Effector memory CD8-positive, alpha-beta T cell (primary cell): ENCODE data around the gene B3GNT7.
"Not testable (repeated sequence)": the region's sequence is repeated elsewhere in the genome, so short reads cannot be mapped to it uniquely, and the experiment has no call there.

Source experiments
- ATAC-seq: fragments of 150-1000 bp; cut with Tn5 transposase; replicated peaks from 2 replicates; pipeline ENCODE4 v1.10.0; 2021; ENCODE audit warnings: mild to moderate bottlenecking, moderate library complexity
- DNase-seq, 3 experiments: peaks; one replicate each; pipeline ENCODE4 v3.0.0; 2021
- H3K27ac Mint-ChIP-seq, 2 donors: one replicate each; pipeline ENCODE4 v1.8.0; 2022; ENCODE audit warnings: mild to moderate bottlenecking in 2 of 2, mixed read lengths in 2 of 2, moderate library complexity in 2 of 2
- H3K27me3 Mint-ChIP-seq, 2 donors: one replicate each; pipeline ENCODE4 v1.8.0; 2022; ENCODE audit warnings: mixed read lengths in 2 of 2
- H3K36me3 Mint-ChIP-seq: one replicate; pipeline ENCODE4 v1.8.0; 2022; ENCODE audit warnings: mild to moderate bottlenecking, moderate library complexity, mixed read lengths; ENCODE audit not compliant: insufficient read depth
- H3K4me1 Mint-ChIP-seq, 2 donors: one replicate each; pipeline ENCODE4 v1.8.0; 2022; ENCODE audit warnings: low read depth in 2 of 2, mixed read lengths in 2 of 2
- H3K4me3 Mint-ChIP-seq, 2 donors: one replicate each; pipeline ENCODE4 v1.8.0; 2022; ENCODE audit warnings: mild to moderate bottlenecking in 2 of 2, mixed read lengths in 2 of 2, moderate library complexity in 2 of 2
- H3K9me3 Mint-ChIP-seq, 2 donors: one replicate each; pipeline ENCODE4 v1.8.0; 2022; ENCODE audit warnings: mixed read lengths in 2 of 2

B3GNT7 gene

DNA sequence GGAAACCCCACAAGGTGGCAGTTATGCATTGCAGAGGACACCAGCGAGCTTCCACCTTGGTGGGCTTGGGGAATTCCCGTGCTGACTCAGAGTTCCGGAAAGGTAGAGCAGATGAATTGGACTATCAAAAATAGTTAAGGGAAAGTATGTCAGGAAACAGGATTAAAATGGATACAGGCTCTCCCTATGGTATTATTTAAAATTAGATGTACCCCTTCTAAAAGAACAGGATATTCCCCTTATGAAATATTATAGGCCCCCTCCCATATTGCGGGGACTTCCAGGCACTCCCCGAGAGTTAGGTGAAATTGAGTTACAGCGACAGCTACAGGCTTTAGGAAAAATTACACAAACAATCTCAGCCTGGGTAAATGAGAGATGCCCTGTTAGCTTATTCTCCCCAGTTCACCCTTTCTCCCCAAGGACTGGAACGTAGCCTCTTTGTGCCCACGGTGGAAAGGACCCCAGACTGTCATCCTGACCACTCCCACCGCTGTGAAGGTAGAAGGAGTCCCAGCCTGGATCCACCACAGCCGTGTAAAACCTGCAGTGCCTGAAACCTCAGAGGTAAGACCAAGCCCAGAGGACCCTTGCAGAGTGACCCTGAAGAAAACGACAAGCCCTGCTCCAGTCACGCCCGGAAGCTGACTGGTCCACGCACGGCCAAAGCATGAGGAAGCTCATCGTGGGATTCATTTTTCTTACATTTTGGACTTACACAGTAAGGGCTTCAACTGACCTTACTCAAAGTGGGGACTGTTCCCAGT lies 10.3 kb downstream of the B3GNT7 start:
- DNase-seq = not testable (repeated sequence)
- peak overlapping the region in 1 of 2 donors; percentile 33 for H3K27ac Mint-ChIP-seq

GRCh38 chr2:231407686-231408085 lies 12.2 kb downstream of the B3GNT7 start:
- not testable (repeated sequence) for H3K4me3 Mint-ChIP-seq, H3K4me1 Mint-ChIP-seq, H3K36me3 Mint-ChIP-seq, H3K27ac Mint-ChIP-seq, H3K9me3 Mint-ChIP-seq, DNase-seq, ATAC-seq
- H3K27me3 Mint-ChIP-seq = peaks cover 27 to 41% of the 10 kb centered on the region in 2 donors

More for the DNA sequence above, 10.3 kb downstream of the B3GNT7 start:
- not testable (repeated sequence) for H3K9me3 Mint-ChIP-seq, H3K4me1 Mint-ChIP-seq, H3K36me3 Mint-ChIP-seq
- ATAC-seq = peak; percentile 54
- Mint-ChIP-seq H3K4me3 (peak overlapping the region; percentile 23 to 45), H3K27me3 (peaks cover 13 to 26% of the 10 kb centered on the region in 2 donors)

DNA sequence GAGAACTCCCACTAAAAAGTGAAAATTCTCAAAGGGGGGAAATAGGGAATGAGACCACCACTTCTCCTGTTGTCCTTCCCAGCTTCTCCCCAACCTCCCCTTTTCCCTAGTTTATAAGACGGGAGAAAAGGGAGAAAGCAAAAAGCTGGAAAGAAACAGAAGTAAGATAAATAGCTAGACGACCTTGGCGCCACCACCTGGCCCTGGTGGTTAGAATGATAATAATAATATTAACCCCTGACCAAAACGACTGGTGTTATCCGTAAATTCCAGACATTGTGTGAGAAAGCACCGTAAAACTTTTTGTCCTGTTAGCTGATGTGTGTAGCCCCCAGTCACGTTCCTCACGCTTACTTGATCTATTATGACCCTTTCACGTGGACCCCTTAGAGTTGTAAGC lies 12.8 kb downstream of the B3GNT7 start:
- H3K36me3 Mint-ChIP-seq, H3K4me3 Mint-ChIP-seq, H3K27ac Mint-ChIP-seq, DNase-seq, H3K9me3 Mint-ChIP-seq, H3K4me1 Mint-ChIP-seq, ATAC-seq: not testable (repeated sequence)
- H3K27me3 Mint-ChIP-seq = peaks cover 33 to 47% of the 10 kb centered on the region in 2 donors

DNA sequence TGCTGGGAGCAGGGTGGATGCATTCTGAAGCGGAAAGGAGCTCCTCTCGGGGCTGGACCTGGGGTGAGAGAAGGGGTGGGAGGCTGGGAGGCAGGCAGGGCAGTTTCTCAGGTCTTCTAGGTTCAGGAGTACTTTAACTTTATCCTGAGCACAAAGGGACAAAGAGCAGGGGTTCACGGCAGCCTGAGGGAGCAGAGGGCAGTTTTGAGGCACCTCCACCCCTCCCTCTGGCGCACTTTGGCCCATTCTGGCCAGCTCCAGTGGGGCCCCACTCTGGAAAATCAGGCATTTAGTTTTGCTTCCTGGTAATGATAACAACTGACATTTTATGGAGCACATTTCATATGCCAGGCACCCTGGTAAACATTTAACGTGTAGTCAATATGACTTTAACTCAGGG lies 14.3 kb downstream of the B3GNT7 start:
- Mint-ChIP-seq H3K27ac (no peak overlapping the region), H3K27me3 (peaks cover 42 to 60% of the 10 kb centered on the region in 2 donors), H3K9me3 (peaks cover 3 to 8% of the 10 kb centered on the region in 2 donors), H3K4me3 (no peak overlapping the region), H3K4me1 (peaks cover 4 to 9% of the 10 kb centered on the region in 2 donors), H3K36me3 (no peaks in the 10 kb centered on the region)
- DNase-seq (no peak), ATAC-seq (no peak)

- H3K4me3 Mint-ChIP-seq = no peak overlapping the region
- H3K27me3 Mint-ChIP-seq = peaks cover 42 to 67% of the 10 kb centered on the region in 2 donors
- no peaks in the 10 kb centered on the region for H3K36me3 Mint-ChIP-seq
- no peak for DNase-seq
- H3K9me3 Mint-ChIP-seq = peaks cover 3 to 8% of the 10 kb centered on the region in 2 donors
- H3K4me1 Mint-ChIP-seq = peaks cover 2 to 5% of the 10 kb centered on the region in 2 donors
- no peak overlapping the region for H3K27ac Mint-ChIP-seq
- no peak for ATAC-seq
These were observed 14.9 kb downstream of the B3GNT7 start for GRCh38 chr2:231410293-231411004.

DNA sequence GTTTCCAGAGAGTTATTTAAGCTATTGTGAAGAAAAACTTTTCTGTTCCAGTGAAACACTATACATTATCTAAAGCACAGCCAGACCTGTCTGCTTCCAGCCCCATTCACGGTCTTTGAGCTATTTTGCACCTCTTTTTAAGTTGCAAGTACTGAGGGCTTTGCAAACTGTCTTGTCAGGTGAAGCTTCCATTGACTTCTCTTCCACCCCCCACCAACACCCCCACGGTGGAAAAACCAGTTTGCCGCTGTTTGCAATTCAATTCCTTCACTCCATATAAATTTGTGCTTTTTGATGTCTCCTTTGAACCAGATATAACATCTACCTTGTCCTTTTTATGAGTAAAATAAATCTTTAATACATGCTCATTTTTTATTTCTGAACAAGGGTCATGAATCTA lies 15.7 kb downstream of the B3GNT7 start:
- H3K27ac Mint-ChIP-seq = no peak overlapping the region
- no peak for ATAC-seq
- peak overlapping the region; percentile 59 to 62 for H3K4me3 Mint-ChIP-seq

DNA sequence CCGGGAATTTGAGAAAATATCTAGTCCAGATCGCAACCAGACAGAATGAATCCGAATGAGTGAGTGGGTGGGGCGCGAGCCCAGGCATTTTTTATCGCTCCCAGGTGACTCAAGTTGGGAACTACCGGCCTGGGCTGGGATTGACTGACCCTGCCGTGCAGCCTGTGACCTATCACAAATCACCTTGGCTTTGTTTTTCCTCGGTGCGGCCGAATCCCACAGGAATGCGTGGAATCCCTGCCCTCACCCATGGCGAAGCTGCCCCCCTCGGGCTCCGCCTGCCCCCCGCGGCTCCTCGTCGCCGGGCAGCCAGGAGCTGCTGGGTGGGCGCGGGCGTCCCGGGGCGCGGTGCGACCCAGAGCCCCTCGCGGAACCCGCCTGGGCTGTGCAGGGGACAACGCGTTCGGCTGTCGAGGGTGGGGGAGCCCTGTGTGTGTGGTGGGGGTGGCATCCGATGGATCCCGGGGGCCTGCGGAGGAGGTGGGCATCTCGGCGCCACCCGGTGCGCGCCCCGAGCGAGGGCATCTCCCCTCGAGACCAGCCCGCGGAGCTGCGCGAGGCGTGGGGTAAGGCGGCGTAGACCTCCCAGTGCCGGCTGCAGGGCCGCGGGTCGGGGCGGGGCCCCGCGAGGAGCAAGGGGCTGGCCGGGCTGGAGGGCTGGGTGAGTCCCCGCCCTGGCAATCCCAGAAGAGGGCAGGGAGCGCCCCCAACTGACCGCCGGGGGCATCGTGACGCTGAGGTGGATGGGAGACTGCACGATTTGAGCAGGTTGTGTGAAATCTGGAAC lies 16.5 kb downstream of the B3GNT7 start:
- H3K4me1 Mint-ChIP-seq = peaks cover 0 to 1% of the 10 kb centered on the region in 2 donors
- no peak overlapping the region for H3K27ac Mint-ChIP-seq
- peaks cover 3 to 8% of the 10 kb centered on the region in 2 donors for H3K9me3 Mint-ChIP-seq
- peak overlapping the region; percentile 59 to 62 for H3K4me3 Mint-ChIP-seq
- ATAC-seq (peak; percentile 97), DNase-seq (peak; percentile 33 to 66 (median 58))
- H3K27me3 Mint-ChIP-seq = peaks cover 42 to 81% of the 10 kb centered on the region in 2 donors
- no peaks in the 10 kb centered on the region for H3K36me3 Mint-ChIP-seq

More for the DNA sequence above, 15.7 kb downstream of the B3GNT7 start:
- Mint-ChIP-seq H3K36me3 (no peaks in the 10 kb centered on the region), H3K9me3 (peaks cover 3 to 8% of the 10 kb centered on the region in 2 donors), H3K27me3 (peaks cover 42 to 75% of the 10 kb centered on the region in 2 donors), H3K4me1 (peaks cover 0 to 1% of the 10 kb centered on the region in 2 donors)
- DNase-seq = no peak

DNA sequence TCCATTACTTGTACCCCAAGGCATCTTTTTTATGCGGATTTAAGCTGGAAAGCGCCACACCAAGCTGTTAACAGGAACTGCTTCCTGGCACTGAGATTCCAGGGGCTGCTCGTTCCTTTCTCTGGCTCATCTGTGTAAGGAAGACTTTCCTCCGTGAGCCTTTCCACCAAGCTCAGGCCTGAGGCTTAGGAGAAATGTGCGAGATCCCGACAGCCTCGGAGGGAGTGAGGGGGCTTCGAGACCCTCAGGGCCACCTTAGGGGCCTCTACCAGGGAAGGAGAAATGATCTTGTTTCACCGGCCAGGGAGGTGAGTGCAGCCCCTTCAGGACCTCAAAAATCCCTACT lies 17.1 kb downstream of the B3GNT7 start:
- Mint-ChIP-seq H3K36me3 (no peaks in the 10 kb centered on the region), H3K27ac (no peak overlapping the region), H3K4me1 (peaks cover 0 to 1% of the 10 kb centered on the region in 2 donors), H3K4me3 (no peak overlapping the region), H3K27me3 (peaks cover 42 to 81% of the 10 kb centered on the region in 2 donors), H3K9me3 (peaks cover 3 to 8% of the 10 kb centered on the region in 2 donors)
- no peak for ATAC-seq
- DNase-seq = no peak

DNA sequence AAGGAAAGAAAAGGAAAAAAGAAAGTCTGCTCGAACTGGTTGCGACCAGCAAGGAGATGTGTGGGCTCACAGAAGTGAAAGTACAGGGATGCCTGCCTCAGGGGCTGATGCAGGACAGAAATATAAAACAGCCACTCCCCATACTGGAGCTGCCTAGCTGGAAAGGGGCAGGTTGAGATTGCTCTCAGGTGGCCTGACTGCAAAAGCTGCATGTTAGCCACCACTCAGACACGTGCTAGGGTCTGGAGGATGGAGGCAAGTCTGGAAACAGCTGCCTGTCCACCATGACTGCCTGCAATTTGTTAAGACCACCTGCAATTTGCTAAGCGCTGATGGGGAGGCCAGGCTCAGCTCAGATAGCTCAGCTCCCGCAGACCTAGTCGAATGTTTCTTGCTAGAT lies 17.9 kb downstream of the B3GNT7 start:
- H3K4me3 Mint-ChIP-seq = no peak overlapping the region
- ATAC-seq = no peak
- no peaks in the 10 kb centered on the region for H3K36me3 Mint-ChIP-seq
- H3K27me3 Mint-ChIP-seq = peaks cover 43 to 84% of the 10 kb centered on the region in 2 donors
- peaks cover 3 to 8% of the 10 kb centered on the region in 2 donors for H3K9me3 Mint-ChIP-seq
- DNase-seq = no peak
- peaks cover 0 to 1% of the 10 kb centered on the region in 2 donors for H3K4me1 Mint-ChIP-seq
- H3K27ac Mint-ChIP-seq = no peak overlapping the region

GRCh38 chr2:231413921-231414476 lies 18.5 kb downstream of the B3GNT7 start:
- Mint-ChIP-seq H3K4me3 (no peak overlapping the region), H3K9me3 (peaks cover 3 to 8% of the 10 kb centered on the region in 2 donors), H3K27ac (no peak overlapping the region)

DNA sequence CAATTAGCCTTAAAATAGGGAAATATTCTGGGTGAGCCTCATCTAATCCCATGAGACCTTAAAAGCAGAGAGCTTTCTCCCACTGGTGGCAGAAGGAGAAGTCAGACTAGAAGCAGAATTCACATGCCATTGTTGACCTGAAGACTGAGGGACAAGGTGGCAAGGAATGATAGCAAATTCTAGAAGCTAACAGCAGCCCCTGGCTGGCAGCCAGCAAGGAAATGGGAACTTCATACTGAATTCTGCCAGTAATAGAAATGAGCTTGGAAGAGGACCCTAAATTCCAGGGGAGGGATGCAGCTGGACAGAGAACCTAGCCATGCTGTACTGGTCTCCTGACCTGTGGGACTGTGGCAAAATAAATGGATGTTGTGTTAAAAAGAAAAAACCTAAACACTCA lies 19.5 kb downstream of the B3GNT7 start:
- Mint-ChIP-seq H3K36me3 (no peaks in the 10 kb centered on the region), H3K4me1 (peaks cover 0 to 1% of the 10 kb centered on the region in 2 donors), H3K4me3 (no peak overlapping the region), H3K27me3 (peaks cover 42 to 81% of the 10 kb centered on the region in 2 donors), H3K9me3 (peaks cover 3 to 8% of the 10 kb centered on the region in 2 donors), H3K27ac (no peak overlapping the region)
- no peak for DNase-seq
- no peak for ATAC-seq

More at GRCh38 chr2:231413921-231414476, 18.5 kb downstream of the B3GNT7 start:
- no peaks in the 10 kb centered on the region for H3K36me3 Mint-ChIP-seq
- H3K4me1 Mint-ChIP-seq = peaks cover 0 to 1% of the 10 kb centered on the region in 2 donors
- DNase-seq (no peak), ATAC-seq (no peak)
- peaks cover 42 to 84% of the 10 kb centered on the region in 2 donors for H3K27me3 Mint-ChIP-seq

DNA sequence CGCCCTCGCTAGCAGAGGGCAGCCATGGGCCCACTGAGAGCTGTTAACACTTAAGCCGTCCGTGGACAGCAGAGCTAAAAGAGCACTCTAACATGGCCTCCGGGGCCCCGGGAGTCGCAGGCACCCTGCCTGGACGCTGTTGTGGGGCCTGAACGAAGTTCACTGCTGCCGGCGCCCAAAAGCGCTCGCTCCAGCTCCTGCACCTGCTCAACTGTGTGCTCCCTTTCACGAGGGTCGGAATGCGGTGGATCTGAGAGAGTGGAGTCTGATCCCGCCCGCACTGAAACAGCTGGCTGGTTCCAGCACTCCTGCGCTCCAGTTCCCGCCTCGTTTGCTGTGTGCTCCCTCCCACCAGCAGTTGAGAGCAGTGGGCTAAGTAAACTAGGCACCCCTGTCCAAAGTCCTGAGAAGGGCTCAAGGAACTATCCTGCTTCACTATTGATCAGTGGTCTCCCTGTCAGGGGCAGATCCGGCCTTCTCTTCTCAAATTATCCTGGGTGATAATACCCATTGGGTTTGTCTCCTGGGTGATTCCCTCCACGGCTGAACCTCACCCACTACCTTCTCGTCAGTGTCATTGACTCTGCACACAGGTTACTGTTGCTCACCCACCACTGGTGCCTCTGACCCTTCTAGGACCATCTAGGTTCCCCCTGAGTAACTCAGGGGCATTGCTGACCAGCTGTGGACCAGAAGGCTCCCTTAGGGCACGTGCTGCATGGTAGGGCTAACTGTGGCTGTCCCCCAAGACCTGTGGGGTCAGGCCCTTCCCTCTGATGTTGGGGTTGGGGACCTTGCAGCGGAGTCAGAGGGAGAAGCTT lies 23.5 kb downstream of the B3GNT7 start:
- Mint-ChIP-seq H3K27me3 (peaks cover 9 to 45% of the 10 kb centered on the region in 2 donors), H3K36me3 (no peaks in the 10 kb centered on the region), H3K9me3 (no peaks in the 10 kb centered on the region), H3K27ac (no peak overlapping the region), H3K4me1 (no peaks in the 10 kb centered on the region), H3K4me3 (no peak overlapping the region)
- DNase-seq (no peak), ATAC-seq (no peak)
